Pancreas (tissue), 10 donors: Measurements from ENCODE around the gene MSRB3. TPM values are rescaled to one million over a fixed set of nuclear protein-coding genes. Genes with fewer than 3 reads are reported as not detected.

Source experiments
- ATAC-seq, 4 donors: fragments of 200-7000 bp; cut with Tn5 transposase; one replicate each; pipeline versions ENCODE4 v1.8.0 to v1.9.1; 2020; ENCODE audit warnings: mild to moderate bottlenecking in 4 of 4, moderate library complexity in 4 of 4
- DNase-seq, 6 donors: peaks; one replicate each; pipeline ENCODE4 v3.0.0-alpha.2; 2020
- FAIRE-seq: peaks from 2 replicates; lab custom pipeline; 2012; peaks lifted over from hg19 to GRCh38; lab: Jason Lieb, UNC
- H3K27ac ChIP-seq, 4 donors: fragments of 200-600 bp; sonication (generic); 1 replicate in 3 of 4; 2 replicates in 1 of 4; pipeline versions ENCODE4 v1.5.0 to v1.8.0; 2020
- H3K27me3 ChIP-seq, 4 donors: fragments of 200-600 bp; one replicate each; pipeline ENCODE4 v1.8.0; 2021
- H3K36me3 ChIP-seq, 3 donors: fragments of 200-600 bp; sonication (generic) in 1 of 3; one replicate each; pipeline versions ENCODE4 v1.5.0 to v1.8.0; 2020 to 2021
- H3K4me1 ChIP-seq, 3 donors: fragments of 200-600 bp; one replicate each; pipeline ENCODE4 v1.8.0; 2021
- H3K4me3 ChIP-seq, 4 donors: fragments of 200-600 bp; sonication (generic) in 2 of 4; one replicate each; pipeline versions ENCODE4 v1.5.0 to v1.8.0; 2020 to 2021
- H3K9me3 ChIP-seq, 4 donors: fragments of 200-600 bp; one replicate each; pipeline ENCODE4 v1.8.0; 2021
- WGBS, 2 donors: extraction: QIAGEN DNeasy Blood & Tissue Kit; methylation state at CpG; one replicate each; pipeline ENCODE4 v1.1.7; 2013; 5-methylcytosine and 5-hydroxymethylcytosine counted together
- intact Hi-C, 3 donors: fragments of 100-400 bp; cut with DNase I; formaldehyde crosslinking; loops; one replicate each; pipeline versions ENCODE4 v1.11.1 to v1.14.2; 2022
- polyA plus RNA-seq, 2 donors: library from polyadenylated mRNA; stranded (reverse); fragments of 200-250 nt; gene quantifications; one replicate each; pipeline ENCODE4 v1.2.3, GENCODE V29; 2013
- total RNA-seq, 6 donors: library from RNA; stranded (reverse); fragmentation: NEBNext Ultra II Directional in 4 of 6; extraction: Animal tissue kit (Norgen Biotek cat#: 25700) in 4 of 6; gene quantifications; one replicate each; pipeline versions ENCODE4 v1.2.1 to v1.2.4, GENCODE V29; 2021 to 2023
- TF ChIP-seq, protein P1 (sequence below), 4 donors: fragments of 200-600 bp; sonication (generic) in 3 of 4; IDR thresholded peaks; one replicate each; pipeline versions ENCODE4 v1.5.0 to v1.8.0; 2021; ENCODE audit warnings: antibody characterized with exemption in 4 of 4
- donor health status: healthy with polysubstance abuse.
- donor health status: DM: no; HTN: no; CAD: no; lungs with moderate emphysema.
- donor health status: DM: no; HTN: no; CAD: no.
- donor health status: control.
- donor health status: control.
- donor health status: Bipolar disorder and iron deficiency.
- donor health status: DM: yes; HTN: yes; CAD: no.
- donor health status: DM: no; HTN: no; CAD: no.
- donor health status: DM: no; HTN: no; CAD: no.
- donor health status: DM: yes; HTN: yes; CAD: no.

The MSRB3 gene
- total and polyA plus RNA-seq, 8 donors: 3.2 to 11.8 (median 3.9) TPM

DNA sequence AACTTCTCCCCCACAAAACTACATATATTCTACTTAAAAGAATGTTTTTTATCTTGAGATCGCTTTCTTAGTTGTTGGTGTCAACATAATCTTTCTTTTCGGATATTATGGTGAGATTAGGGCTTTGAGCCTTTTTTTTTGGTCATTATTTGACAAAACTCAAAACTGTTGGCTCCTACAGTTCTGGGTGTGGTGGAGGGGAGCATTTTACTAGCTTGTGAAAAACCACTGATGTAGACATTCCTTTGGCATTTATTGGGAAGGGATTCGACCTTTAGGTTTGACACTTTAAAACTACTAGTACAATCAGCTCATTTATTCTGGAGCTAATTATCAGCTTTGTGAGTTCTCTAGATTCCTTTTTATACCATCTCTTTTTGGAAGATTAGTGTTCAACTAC is 24.4 kb downstream of the MSRB3 start:
- no peak for FAIRE-seq
- no peaks in the 10 kb centered on the region for H3K36me3 ChIP-seq
- TF ChIP-seq, protein P1, sequence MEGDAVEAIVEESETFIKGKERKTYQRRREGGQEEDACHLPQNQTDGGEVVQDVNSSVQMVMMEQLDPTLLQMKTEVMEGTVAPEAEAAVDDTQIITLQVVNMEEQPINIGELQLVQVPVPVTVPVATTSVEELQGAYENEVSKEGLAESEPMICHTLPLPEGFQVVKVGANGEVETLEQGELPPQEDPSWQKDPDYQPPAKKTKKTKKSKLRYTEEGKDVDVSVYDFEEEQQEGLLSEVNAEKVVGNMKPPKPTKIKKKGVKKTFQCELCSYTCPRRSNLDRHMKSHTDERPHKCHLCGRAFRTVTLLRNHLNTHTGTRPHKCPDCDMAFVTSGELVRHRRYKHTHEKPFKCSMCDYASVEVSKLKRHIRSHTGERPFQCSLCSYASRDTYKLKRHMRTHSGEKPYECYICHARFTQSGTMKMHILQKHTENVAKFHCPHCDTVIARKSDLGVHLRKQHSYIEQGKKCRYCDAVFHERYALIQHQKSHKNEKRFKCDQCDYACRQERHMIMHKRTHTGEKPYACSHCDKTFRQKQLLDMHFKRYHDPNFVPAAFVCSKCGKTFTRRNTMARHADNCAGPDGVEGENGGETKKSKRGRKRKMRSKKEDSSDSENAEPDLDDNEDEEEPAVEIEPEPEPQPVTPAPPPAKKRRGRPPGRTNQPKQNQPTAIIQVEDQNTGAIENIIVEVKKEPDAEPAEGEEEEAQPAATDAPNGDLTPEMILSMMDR (IDR thresholded peaks at IDR 0.05): no peak
- intact Hi-C loops: no loop called here
- no peaks in the 10 kb centered on the region for H3K4me1 ChIP-seq
- WGBS, 2 donors: 37 to 54% methylated on average over 3 of the region's 3 CpGs
- no peak for DNase-seq
- no peak overlapping the region for H3K4me3 ChIP-seq
- ATAC-seq: no peak
- H3K27ac ChIP-seq: no peak overlapping the region
- no peaks in the 10 kb centered on the region for H3K9me3 ChIP-seq
- peaks cover 0 to 3% (median 0%) of the 10 kb centered on the region in 4 donors for H3K27me3 ChIP-seq

DNA sequence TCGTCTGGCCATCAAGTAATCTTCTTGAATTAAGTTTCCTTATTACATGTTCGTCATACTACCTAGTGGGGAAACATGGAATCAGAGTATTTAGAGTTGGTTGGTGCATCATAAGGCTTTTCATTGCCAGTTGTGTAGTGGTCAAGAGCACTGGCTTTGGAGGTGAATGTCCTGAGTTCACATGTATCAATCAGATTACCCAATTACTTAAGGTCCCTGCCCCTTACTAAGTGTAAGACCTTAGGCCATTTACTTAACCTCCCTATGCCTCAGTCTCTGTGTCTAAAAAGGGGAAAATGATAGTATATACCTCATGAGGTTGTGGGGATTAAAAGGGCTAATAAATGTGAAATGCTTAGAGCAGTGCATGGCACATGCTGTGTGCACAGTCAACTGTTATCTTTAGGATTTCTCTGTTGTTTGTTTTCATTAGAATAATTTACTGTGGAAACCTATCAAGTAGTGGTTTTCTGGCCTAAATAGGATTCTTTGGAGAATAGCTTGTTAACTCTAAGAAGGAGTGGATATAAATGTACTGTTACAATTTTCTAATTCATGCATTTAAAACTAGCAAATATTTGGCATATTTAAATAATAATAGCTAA is 27.0 kb downstream of the MSRB3 start:
- no peak for FAIRE-seq
- Histone ChIP-seq H3K4me1 (no peaks in the 10 kb centered on the region), H3K27me3 (peaks cover 0 to 3% (median 0%) of the 10 kb centered on the region in 4 donors), H3K4me3 (no peak overlapping the region), H3K36me3 (no peaks in the 10 kb centered on the region), H3K27ac (no peak overlapping the region), H3K9me3 (no peaks in the 10 kb centered on the region)
- WGBS, 2 donors: 75 to 80% methylated on average over 2 of the region's 2 CpGs
- intact Hi-C loops: no loop called here
- DNase-seq: no peak
- TF ChIP-seq, protein P1 (IDR thresholded peaks at IDR 0.05): no peak
- no peak for ATAC-seq

GRCh38 chr12:65306366-65307168 is 28.1 kb downstream of the MSRB3 start:
- no peak for DNase-seq
- intact Hi-C loops: no loop called here

GRCh38 chr12:65307169-65307501 is 28.7 kb downstream of the MSRB3 start:
- H3K27ac ChIP-seq: no peak overlapping the region
- TF ChIP-seq, protein P1 (IDR thresholded peaks at IDR 0.05): no peak
- DNase-seq: no peak
- intact Hi-C loops: no loop called here
- no peak overlapping the region for H3K4me3 ChIP-seq
- ATAC-seq: no peak
- H3K9me3 ChIP-seq: no peaks in the 10 kb centered on the region
- WGBS, 2 donors: 43 to 45% methylated on average over 3 of the region's 3 CpGs
- no peak for FAIRE-seq
- no peaks in the 10 kb centered on the region for H3K27me3 ChIP-seq
- H3K36me3 ChIP-seq: no peaks in the 10 kb centered on the region
- H3K4me1 ChIP-seq: no peaks in the 10 kb centered on the region

More at GRCh38 chr12:65306366-65307168, 28.1 kb downstream of the MSRB3 start:
- Histone ChIP-seq H3K27me3 (peaks cover 0 to 3% (median 0%) of the 10 kb centered on the region in 4 donors), H3K4me3 (no peak overlapping the region), H3K4me1 (no peaks in the 10 kb centered on the region), H3K9me3 (no peaks in the 10 kb centered on the region), H3K36me3 (no peaks in the 10 kb centered on the region), H3K27ac (no peak overlapping the region)
- FAIRE-seq (no peak), ATAC-seq (peak in 2 of 4 donors; percentile 55 to 66)
- TF ChIP-seq, protein P1 (IDR thresholded peaks at IDR 0.05): peak; percentile 21 to 46 (median 30)
- 32 to 35% methylated on average over 6 of the region's 6 CpGs for WGBS, 2 donors

- WGBS, 2 donors: 40 to 50% methylated on average over 4 of the region's 4 CpGs
- intact Hi-C loops: no loop called here
- H3K9me3 ChIP-seq: no peaks in the 10 kb centered on the region
- ATAC-seq (no peak), DNase-seq (no peak), FAIRE-seq (no peak)
- H3K4me1 ChIP-seq: no peaks in the 10 kb centered on the region
- H3K36me3 ChIP-seq: no peaks in the 10 kb centered on the region
- no peak overlapping the region for H3K27ac ChIP-seq
- H3K4me3 ChIP-seq: no peak overlapping the region
- H3K27me3 ChIP-seq: peaks cover 0 to 6% (median 0%) of the 10 kb centered on the region in 4 donors
- TF ChIP-seq, protein P1 (IDR thresholded peaks at IDR 0.05): no peak
Measured at GRCh38 chr12:65308006-65308405, 29.5 kb downstream of the MSRB3 start.
